NCI-H774 (cell line): ENCODE measurements around the gene DNHD1.

Experiments used
- DNase-seq: peaks from one replicate; lab custom pipeline; 2025; lab: John Stamatoyannopoulos, UW

Gene DNHD1

GRCh38 chr11:6538456-6538855 is 41.4 kb downstream of the DNHD1 start:
- DNase-seq: no peak

DNA sequence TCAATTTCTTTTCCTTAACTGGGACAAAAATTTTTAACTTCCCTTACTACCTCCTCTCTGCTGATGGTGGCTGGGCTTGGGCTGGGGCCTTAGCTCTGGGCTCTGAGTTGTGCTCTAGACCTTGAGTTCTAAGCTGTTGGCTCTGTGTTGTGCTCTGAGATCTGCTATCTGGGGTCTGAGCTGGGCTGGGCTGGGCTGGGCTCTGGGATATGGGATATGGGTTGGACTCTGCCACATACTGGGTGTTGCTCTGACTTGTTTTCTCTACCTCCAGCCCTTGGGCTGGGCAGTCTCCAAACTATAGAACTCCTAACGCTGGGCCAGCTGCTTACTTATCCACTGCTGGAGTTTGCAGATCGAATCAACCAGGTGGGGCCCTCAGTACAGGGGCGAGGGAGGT is 41.9 kb downstream of the DNHD1 start:
- DNase-seq: no peak

DNA sequence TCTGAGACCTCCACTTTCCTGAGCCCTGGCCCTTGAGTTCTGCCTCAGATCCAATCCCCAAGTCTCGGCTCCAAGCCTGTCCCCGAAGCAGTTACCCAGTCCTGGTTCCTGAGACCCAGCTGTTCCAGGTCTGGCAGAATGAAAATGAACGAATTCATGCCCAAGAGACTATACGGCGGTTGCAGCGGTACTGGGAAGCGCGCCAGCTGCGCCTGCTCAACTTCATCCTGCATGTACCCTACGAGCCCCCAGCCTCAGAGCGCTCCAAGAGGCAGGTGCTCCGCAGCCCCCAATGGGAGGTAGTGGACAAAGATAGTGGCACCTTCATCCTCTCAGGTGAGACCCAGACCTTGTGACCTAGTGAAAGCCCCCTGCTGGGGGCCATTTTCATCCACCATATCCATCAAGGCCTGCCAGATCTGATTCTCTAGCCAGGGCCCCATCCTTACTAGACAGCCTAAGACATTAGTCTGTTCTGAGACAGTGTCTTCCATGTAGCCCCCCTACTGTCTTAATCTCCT is 42.7 kb downstream of the DNHD1 start:
- DNase-seq: no peak

- DNase-seq: no peak
These were observed 44.3 kb downstream of the DNHD1 start for GRCh38 chr11:6541356-6541755.

DNA sequence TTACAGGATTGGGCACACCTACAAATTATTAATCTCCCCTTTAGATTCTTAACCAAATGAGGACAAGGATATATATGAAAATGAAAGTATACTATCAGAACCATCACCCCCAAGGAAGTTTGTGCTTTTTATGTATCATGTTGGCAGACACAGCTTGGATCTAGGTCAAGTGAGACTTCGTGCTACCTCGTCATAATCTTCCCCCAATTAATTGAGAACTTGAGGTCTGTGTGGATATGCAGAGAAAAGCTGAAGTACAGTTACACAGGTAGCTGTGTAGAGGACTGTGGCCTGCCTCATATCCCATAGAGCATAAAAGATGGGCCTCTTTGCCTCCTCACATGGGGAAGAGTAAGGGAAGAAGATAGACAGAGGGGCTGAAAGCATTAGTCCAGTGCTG is 45.6 kb downstream of the DNHD1 start:
- no peak for DNase-seq

DNA sequence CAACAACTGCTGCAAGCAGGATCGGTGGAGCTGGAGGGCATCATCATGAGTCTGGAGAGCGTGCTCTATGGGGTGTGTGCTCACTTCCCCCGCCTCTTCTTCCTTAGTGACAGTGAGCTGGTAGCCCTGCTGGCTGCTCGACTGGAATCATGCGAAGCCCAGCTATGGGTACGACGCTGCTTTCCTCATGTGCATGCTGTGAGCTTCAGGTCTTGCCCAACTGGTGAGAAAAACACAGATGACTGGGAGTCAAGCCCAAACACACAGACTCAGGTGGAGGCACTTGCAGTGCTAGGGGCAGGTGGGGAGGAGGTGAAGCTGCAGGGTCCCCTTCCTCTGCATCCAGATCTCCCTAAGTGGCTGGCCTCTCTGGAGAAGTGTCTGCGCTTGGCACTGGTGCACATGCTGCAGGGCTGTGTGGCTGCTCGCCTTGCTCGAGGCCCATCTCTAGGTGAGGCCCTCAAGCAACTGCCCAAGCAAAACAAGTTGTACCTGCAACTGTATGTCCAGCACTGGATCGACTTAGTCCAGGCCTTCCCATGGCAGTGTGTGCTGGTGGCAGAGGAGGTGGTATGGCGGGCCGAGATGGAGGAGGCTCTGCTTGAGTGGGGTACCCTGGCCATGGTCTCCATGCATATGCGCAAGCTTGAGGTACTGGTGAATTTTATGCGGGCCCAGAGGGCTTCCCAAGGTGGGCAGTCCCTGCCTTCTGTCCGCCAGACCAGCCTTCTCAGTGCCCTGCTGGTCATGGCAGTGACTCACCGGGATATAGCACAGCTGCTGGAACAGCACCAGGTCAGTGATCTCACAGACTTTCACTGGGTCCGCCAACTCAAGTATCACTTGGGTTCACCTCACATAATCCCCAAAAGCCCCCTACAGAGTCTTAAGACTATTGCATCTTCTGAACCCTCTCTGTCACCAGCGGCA is 48.1 kb downstream of the DNHD1 start:
- DNase-seq: no peak

- DNase-seq: no peak
These were observed 49.0 kb downstream of the DNHD1 start for GRCh38 chr11:6545917-6546605.

DNA sequence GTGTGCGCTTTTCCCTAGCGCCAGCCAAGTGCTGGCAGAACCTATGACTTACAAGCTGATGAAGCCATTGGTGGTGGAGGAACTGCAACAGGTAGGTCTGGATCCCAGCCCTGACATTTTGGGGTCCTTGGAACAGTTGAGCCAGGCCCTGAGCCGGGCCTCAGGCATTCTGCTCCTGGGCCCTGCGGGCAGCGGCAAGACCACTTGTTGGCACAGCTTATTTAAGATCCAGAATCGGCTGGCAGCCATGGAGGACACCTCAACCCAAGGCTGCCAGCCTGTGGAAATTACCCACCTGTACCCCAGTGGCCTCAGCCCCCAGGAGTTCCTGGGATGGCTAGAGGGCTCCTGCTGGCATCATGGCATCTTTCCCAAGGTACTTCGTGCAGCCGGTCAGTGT is 49.7 kb downstream of the DNHD1 start:
- DNase-seq: no peak

DNA sequence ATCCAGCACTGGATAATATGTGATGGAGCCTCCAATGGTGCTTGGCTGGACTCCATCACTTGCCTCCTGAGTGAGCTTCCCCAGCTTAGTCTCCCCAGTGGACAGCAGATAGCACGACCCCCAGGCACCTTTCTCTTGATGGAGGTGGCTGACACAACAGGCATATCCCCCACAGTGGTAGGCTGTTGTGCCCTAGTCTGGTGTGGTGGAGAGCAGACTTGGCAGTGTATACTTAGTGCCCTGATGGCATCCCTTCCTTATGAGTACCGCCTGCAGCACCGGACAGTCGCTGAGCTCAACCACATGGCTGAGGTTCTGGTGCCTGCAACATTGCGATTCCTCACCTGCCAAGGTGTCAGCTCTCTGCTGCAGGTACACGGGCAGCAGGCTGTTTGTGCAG is 50.1 kb downstream of the DNHD1 start:
- no peak for DNase-seq

GRCh38 chr11:6548121-6548520 is 51.0 kb downstream of the DNHD1 start:
- no peak for DNase-seq

DNA sequence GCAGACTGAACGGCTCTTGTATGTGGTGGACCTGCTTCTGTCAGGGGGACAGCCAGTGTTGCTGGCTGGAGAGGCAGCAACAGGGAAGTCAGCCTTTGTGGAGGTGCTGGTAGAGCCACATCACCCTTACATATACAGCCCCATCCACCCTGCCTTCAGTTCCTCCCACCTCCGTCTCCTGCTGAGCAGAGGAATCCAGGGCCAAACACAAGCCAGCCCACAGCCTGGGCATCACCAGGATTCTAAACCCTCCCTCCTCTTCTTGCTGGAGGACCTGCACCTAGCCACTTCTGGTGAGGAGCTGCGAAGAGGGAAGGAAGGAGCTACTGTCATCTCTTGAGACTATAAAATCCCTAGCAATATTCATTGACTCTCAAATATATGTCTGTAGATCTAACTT is 51.6 kb downstream of the DNHD1 start:
- DNase-seq: no peak

DNA sequence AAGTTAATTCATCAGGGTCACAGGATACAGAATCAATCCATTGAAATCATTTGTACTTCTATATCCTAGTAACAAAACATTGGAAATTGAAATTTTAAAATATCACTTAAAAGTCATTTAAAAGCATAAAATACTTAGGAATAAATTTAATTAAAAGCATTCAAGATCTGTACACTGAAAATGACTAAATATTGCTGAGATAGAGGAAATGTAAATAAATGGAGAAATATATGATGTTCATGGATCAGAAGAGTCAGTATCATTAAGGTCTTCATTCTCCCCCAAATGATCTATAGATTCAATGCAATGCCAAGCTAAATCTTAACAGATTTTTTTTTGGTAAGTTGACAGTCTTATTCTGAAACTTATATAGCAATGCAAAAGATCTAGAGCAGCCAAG is 56.6 kb downstream of the DNHD1 start:
- no peak for DNase-seq

GRCh38 chr11:6554828-6555706 is 58.0 kb downstream of the DNHD1 start:
- DNase-seq: no peak

DNA sequence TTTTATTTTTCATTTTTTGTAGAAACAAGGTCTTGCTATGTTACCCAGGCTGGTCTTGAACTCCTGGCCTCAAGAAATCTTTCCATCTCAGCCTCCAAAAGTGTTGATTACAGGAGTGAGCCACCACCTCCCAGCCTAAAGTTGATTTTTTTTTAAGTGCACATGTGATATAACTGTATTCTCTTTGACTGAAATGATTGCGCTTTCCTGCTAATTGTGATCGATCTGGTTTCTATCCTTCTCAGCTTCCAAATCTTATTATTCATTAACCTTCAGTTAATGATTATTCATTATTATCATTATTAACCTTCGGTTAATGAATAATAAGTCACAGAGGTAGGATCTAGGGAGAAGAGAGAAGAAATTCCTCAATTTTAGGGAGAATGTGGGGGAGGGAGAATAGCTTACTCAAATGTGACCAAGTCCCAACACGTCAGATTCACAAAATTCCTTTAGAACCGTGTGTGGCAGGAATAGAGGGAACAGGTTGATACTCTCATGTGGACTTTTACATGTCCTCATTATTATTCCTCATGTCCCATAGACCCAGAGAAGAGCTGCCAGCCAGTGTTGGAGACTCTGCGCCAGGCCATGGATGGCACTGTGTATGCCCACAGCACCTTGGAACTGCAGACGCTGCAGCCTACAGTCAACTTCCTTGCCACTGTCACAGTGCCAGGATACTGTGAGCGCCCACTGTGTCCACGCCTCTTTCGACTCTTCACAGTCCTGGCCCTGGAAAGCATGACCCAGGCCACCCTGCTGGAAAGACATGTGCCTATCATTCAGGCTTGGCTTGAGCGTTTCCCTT is 59.3 kb downstream of the DNHD1 start:
- no peak for DNase-seq

DNA sequence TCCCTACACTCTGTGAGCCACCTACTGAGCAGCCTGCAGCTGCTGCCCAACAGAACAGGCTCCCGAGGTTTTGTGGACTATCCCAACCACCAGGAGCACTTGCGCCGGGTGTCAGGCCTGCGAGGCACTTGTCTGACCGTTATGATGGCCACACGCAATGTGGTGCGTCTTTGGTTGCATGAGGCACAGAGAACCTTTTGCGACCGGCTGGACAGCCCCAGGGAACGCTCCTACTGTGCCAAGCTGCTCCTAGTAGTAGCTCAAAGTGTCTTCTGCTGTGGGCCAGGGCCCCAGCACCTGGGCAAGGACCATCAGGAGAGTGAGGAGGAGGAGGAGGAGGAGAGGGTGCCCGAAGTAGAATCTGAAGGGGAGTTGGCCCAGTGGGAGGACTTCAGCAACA is 60.0 kb downstream of the DNHD1 start:
- no peak for DNase-seq

GRCh38 chr11:6557761-6558674 is 60.9 kb downstream of the DNHD1 start:
- DNase-seq: no peak

DNA sequence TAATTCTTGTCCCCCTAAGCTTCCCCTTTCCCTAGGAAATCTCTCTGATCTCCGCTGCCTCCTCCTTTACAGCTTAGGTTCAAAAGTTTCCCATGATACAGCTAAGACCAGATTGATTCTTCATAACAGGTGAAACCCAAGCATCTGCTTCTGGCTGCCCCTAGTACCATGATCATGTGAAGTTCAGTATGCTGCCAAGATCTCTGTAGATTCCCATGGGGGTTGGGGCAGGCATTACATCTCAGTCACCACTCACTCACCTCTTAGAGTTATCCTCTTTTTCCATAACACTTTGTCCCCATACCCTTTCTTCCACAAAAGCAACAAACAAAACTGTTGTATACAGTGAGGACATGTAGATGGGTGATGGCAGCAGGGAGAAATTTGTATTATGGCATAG is 62.3 kb downstream of the DNHD1 start:
- DNase-seq: no peak

GRCh38 chr11:6561288-6561687 is 64.2 kb downstream of the DNHD1 start:
- DNase-seq: no peak

DNA sequence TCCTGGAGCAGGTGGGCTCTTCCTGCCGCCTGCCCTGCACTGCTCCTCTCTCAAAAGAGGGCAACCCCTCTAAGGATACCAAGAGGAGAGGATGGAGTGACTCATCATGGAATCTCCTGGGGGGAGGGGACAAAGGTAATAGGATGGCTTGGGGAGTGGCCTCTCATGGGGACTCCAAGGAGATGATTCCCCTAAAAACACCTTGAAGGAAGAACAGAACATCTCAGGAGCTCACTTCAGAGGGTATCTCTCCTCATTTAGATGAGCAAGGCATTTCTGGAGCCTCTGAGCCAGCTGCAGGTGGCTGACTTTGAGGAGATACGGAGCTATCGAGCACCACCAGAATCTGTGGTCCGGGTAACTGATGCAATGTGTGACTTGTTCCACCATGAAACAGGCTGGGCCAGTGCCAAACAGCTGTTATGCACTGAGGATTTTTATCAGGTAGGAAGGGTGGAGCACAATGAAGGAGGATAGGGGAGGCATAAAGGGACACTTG is 66.1 kb downstream of the DNHD1 start:
- DNase-seq: no peak

DNA sequence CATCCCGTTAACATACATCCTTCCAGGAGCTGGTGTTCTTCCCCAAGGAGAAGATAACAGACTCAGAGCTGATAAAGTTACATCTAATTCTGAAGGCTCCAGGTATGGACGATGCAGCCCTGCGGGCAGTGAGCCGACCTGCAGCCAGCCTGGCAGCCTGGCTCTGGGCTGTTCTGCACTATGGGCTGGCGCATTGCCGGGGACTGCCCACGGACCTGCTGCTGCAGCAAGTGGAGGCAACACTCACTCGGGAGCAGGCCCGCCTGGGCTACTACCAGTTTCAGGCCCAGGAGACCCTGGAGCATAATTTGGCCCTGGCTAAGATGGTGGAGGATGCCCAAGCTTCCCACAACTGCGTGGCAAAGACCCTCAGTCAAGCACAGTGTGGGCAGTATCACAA is 66.6 kb downstream of the DNHD1 start:
- DNase-seq: no peak
